Brain pericyte (primary cell): ENCODE data around the gene LRRC8D.
A peak's percentile ranks its signal among the peaks of the same experiment; 100 is the strongest.
"Not testable (repeated sequence)": the region's sequence is repeated elsewhere in the genome, so short reads cannot be mapped to it uniquely, and the experiment has no call there.

Source experiments
- DNase-seq: peaks from one replicate; pipeline ENCODE4 v3.0.0-alpha.2; 2012; ENCODE audit warnings: low read depth, low spot score

LRRC8D gene

DNA sequence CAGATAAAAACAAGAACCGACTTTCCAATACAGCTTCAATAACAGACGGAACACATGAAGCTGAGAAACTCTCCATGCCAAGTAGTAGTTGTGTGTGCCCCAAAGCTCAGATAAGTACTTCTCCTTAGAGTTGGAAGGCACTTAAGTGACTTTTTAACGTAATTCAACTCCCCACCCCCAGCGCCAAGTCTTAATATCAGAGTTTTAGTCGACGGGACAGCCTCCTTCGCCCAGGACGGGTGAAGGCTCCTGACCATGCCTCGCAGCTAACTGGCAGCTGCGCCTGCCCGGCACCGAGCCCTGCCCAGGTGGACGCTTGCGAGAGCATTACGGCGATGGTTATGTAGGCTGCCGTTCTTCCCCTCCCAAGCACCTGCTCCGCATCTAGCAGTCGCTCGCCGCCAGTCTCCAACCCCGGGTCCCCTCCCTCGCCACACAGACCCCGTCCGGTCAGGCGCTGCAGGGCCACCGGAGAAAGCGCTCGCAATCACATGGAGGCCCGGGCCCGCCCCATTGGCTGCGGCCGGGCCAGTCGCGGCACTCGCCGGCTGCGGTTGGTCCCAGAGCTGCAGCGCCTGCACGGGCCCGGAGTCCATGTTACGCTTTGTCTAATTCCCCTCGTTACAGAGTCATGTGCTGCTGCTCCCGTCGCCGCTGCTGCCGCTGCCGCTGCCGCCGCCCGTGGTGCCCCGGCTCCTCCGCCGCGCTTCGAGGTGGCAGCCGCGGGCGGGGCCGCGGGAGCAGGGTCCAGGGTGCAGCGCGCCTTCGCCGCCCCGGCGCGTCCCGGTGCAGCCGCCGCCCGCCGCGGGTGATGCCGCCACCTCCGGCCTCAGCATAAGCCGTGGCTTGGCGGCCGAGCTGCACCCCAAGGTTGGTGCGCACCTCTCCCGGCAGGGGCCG is at the start of gene LRRC8D:
TSS of gene LRRC8D (plus strand) at position 611 of the 900 bp plus-strand sequence. CDS start 112,037 bp downstream, outside the sequence.
- DNase-seq: no peak

DNA sequence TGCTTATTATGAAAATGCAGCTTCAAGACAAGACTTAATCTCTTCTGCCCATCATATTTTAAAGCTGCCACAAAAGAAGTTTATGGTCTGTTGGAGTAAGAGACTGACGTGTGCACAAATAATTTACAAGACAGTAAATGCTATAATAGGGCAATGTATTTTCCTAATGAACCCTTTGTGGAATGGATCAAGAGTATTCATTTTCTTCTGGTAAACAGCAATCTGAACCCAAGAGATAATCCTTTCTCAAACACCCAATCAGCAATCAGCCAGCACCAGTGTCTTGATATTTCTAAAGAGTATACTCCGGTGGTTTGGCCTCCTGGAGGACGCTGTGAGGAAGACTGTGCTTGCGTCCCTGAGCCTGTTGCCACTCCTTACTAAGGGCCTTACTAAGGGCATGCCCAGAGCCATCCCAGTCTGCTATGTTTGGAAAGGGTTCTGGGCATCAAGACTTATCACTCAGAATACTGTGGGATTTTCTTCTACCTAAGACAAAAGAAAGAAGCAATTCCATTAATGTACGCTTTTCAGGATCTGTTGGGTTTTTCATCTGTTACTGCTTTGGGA is 48.8 kb upstream of the LRRC8D start:
- no peak for DNase-seq

DNA sequence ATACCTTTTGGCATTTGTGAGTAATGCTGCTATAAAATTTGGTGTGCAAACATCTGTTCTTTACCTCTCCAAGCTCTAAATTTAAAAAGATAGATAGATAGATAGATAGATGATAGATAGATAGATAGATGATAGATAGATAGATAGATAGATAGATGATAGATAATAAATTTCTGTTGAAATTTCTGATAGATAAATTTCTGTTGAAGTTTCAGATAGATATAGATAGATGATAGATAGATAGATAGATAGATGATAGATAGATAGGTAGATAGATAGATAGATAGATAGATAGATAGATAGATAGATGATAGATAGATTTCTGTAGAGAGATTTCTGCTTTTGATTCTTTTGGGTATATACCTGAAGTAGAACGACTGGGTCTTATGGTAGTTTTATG is 44.7 kb upstream of the LRRC8D start:
- DNase-seq: not testable (repeated sequence)

DNA sequence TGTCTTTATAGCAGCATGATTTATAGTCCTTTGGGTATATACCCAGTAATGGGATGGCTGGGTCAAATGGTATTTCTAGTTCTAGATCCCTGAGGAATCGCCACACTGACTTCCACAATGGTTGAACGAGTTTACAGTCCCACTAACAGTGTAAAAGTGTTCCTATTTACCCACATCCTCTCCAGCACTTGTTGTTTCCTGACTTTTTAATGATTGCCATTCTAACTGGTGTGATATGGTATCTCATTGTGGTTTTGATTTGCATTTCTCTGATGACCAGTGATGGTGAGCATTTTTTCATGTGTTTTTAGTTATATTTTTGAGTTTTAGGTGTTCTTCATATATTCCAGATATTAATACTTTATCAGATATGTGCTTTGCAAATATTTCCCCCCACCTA is 43.6 kb upstream of the LRRC8D start:
- not testable (repeated sequence) for DNase-seq

DNA sequence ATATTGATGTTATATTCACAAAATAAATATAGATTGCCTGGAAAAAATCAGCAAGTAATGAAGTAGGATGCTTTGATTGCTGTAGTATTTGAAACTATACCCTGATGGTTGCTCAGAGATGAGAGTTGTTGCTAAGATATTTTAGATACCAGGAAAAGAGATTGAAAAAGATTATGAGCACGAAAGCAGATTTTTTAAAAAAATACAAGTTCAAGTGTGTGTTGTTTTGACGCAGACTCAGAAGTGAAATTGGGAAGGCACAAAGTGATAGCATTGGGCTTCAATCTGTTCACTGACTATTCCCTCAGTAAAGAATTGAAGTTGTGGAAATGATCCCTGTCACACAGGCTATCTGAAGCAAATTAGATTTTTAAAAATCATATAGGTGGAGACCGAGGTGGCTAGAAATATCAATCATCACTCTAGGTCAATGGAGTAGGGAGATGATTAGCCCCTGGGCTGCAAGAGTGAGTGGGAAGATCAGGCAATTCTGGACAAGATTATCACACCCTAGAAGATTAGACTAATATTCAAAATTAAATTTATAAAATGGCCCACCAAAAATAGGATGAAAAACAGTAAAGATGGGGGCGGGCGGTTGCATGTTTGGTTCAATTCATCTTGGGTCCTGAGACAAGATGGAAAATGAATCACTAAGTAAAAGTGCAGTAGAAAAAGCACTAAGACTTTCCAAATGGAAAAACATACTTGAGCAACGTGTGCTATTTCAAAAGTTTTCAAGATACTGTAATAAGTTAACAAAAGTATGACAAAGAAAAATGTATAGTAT is 41.5 kb upstream of the LRRC8D start:
- no peak for DNase-seq

DNA sequence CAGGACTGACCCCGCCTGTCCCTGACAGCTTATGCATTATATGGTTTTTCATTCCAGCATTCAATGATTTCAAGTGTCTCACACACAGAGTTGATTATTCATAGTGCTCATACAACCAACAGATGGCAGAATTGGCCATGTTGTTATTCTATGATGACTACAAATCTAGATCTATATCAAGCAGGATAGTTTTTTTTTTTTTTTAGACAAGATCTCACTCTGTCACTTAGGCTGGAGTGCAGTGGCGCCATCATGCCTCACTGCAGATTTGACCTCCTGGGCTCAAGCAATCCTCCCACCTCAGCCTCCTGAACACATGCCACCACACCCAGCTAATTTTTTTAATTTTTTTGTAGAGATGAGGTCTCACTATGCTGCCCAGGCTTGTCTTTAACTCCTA is 40.1 kb upstream of the LRRC8D start:
- no peak for DNase-seq

DNA sequence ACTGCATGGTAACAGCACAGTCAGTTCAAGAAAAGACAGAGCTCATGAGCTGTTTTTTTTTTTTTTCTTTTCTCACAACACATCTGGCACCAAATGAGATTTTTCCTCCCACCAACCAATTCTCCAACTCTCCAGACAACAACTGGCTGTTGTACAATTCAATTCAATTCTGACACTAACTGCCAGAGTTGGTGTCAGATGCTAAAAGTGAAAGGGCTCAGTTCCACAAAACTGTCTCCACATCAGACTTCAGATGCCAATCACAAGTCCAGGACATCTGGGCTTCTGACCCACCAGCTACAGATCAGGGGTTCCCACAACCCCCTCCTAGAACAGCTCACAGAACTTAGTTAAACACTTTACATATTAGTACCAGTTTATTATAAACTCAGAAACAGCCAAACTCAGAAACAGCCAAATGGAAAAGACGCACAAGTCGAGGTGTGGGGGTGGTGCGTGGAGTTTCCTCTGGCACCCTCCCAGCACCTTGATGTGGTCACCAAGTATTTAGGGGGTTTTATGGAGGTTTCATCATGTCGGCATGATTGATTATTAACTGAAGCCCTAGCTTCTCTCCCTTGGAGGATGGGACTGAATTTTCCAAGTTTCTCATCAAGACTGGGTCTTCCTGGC is 39.2 kb upstream of the LRRC8D start:
- no peak for DNase-seq

DNA sequence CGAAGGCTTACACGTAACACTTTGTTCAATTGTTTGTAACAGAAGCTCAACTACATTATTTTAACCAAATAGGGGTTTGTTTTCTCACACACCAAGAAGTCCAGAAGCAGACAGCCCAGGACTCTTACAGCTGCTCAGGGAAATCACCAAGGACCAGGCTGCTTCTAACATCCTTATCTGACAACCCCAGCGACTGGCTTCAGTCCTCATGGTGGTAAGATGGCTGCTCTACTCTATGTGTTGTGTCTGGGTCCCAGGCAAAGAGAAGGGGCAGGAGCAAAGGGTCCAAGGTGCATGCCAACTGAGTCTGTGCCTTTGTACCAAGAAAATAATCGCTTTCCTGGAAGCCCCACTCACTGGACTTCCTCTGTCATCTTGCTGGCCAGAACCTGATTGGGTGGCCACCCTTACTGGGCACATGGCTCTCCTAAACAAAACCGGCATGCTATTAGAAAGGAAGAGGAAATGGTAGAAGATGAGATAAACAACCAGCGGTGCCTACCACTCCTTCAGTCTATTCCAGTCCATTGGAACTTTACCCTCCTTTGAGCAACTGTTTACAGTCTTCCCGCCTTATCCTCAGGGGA is 34.1 kb upstream of the LRRC8D start:
- no peak for DNase-seq

DNA sequence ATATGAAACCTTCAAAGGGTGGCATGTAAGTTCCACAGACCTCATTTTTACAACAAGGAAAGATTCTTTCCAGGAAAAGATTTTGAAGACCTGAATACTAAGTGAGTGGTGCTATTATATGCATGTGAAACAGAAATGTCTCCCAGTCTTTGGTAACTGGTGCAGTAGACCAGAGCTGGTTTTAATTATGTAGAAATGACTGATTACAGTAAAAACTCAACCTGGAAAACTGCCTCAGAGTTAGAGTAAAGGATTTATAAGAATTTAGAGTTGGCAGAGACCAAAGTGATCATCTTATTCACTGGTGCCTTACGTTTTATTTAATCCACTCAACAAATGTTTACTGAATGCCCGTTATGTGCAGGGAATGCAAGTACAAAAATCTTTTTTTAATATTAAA is 30.2 kb upstream of the LRRC8D start:
- no peak for DNase-seq

DNA sequence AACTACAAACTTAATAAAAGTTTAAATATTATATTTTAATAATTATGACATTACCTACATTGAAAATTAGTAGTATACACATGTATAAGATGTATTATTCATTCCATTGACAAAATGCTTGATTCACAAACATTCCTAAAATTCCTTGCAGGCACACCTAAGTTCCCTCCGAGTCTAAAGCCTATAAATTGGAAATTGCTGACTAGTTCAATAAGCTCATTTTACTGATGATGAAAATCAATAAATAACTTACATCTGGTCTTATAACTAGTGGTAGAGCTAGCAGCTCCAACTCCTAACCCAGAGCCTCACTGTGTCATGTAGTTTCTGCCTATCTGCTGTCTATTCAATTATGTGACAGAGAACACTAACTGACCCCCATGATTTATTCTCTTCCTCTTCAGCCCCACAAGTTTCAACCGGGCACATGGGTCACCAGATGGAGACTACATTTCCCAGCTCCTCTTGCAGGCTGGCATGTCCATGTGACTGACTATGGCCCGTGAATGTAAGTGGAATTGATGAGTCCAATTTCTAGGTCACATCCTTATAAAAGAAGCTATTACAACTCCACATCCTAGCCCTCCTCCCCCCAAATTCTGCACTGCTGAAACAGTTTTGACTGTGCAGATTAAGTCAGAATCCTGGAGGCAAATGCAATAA is 29.6 kb upstream of the LRRC8D start:
- DNase-seq: no peak

DNA sequence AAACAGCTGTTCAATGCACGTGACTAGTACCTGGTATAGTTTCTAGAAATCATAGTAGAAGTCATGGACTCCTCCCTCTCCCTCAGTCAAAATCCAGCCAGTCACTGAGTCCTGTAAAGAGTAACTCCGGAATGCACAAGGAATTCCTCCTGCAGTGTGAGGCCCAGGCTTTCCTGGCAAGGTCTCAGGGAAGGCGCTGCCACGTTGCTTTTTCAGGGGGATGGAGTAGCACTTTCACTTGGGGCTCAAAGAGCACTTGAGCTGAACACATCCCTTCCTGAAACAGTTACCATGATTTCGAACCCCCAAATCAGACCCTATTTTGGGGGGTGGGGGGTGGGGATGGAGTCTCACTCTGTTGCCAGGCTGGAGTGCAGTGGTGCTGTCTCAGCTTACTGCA is 26.4 kb upstream of the LRRC8D start:
- no peak for DNase-seq

DNA sequence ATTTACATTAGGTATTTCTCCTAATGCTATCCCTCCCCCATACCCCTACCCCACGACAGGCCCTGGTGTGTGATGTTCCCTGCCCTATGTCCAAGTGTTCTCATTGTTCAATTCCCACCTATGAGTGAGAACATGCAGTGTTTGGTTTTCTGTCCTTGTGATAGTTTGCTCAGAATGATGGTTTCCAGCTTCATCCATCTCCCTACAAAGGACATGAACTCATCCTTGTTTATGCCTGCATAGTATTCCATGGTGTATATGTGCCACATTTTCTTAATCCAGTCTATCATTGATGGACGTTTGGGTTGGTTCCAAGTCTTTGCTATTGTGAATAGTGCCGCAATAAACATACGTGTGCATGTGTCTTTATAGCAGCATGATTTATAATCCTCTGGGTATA is 25.3 kb upstream of the LRRC8D start:
- DNase-seq: not testable (repeated sequence)

DNA sequence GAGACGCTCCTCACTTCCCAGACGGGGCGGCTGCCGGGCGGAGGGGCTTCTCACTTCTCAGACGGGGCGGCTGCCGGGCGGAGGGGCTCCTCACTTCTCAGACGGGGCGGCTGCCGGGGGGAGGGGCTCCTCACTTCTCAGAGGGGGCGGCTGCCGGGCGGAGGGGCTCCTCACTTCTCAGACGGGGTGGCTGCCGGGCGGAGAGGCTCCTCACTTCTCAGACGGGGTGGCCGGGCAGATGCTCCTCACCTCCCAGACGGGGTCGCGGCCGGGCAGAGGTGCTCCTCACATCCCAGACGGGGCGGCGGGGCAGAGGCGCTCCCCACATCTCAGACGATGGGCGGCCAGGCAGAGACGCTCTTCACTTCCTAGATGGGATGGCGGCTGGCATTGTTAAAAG is 23.0 kb upstream of the LRRC8D start:
- not testable (repeated sequence) for DNase-seq

DNA sequence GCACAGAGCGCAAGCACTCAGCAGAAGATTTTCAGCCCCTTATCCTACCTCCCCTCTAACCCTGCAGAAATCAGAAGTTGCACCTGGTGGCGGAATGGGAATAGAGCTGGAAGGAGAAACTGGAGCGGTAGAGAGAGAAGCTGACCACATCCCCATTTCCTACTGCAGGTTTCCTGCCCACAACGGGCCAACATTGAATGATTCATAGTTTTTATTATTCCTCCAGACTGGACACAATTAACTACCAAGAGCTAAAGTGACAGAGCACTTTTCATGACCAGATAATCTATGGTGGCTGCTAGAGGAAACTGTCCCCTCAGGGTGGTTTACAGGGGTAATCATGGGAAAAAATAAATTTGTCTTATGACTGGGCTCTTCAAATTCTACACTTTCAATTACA is 21.3 kb upstream of the LRRC8D start:
- DNase-seq: no peak

DNA sequence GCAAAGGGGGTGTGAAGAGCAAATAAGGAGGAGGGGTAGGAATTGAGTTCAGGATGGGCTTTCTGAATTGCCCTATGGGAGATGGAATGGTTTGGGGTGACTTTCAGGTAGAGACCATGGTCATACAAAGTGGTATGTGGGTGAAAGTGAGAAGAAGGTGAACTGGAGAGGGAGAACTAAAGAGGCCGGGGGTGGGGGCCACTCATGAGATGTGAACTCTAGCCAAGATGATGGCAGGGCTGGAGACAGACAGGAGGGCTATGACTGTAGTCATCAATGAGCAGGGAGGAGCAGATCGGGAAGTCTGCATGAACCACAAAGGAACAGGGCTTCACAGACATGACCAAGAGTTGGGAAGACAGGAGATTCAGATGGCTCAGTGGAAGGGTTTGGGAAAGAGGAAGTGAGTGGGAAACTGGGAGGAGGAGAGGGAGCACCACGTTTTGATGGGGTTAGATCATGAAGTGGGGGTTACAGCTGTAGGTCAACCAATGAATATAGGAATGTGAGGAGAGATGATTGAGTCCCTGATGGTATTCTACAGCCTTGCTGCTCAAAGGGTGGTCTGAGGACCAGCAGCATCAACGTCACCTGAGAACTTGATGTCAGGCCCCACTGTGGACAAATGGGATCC is 20.7 kb upstream of the LRRC8D start:
- no peak for DNase-seq

DNA sequence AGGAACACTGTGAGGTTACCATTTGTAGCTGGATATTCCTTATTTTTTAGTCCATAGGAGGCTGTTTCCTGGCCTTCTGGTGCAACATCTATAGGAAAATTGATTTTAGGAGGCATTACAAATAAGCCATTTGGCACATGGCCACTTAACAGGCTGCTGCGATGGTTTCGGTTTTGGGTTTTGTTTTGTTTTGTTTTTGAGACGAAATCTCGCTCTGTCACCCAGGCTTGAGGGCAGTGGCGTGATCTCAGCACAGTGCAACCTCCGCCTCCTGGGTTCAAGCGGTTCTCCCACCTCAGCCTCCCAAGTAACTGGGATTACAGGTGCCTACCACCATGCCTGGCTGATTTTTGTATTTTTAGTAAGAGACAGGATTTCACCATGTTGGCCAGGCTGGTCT is 20.1 kb upstream of the LRRC8D start:
- no peak for DNase-seq

DNA sequence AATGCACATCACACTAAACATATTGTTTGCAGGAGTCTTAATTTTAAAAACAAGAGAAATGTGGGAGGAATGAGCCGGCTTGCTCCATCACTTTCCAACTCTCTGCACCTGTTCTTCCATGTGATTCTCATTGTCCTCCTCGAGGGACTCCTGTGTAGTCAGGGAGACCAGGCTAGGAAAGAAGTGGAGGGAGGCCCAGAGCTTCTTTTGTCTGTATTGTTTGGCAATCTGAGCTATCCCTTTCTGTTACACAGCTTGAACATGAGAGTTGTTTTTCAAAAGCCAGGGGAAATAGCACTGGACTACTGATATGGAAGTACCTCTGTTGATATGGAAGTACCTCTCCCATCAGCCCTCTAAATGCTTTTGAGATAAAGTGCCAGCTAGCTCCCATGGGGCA is 18.8 kb upstream of the LRRC8D start:
- DNase-seq: no peak

DNA sequence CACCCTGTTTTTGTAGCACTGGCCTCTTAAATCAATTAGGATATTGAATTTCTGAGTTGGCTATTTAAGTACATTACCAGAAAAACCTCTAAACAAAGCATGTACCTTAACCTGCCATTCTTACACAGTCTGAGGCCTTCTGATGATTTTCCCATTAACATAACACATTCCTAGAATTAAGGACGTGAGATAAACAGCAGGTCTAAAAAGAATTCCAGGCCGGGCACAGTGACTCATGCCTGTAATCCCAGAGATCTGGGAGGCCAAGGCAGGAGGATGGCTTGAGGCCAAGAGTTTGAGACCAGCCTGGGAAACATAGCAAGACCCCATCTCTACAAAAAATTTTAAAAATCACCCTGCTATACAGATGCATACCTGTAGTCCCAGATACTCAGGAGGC is 18.0 kb upstream of the LRRC8D start:
- no peak for DNase-seq

DNA sequence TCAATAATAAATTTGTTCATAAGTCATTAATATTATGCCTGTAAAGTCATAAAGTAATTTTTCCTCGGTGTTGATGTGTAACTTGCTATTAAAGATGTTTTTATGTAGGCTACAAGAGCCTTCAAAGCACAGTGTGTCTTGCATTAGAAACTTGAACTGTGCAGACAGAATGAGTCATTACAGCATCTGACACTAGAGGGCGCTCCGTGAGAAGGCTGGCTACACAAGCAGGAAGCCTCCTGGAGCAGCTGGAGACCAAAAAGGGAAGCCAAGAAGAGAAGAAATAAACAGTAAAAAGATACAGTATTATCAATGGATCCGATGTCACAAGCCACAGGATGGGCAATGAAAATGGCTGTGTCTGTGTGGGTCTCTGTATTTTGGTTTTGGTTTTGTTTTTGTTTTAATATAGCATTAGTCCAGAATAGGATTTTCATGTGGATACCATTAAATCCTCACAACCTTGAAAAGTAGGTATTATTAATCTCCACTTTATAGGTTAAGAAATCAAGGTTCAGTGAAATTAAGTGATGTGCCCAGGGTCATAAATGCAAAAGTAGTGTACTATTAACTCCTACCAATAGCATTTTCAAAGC is 16.1 kb upstream of the LRRC8D start:
- DNase-seq: peak; percentile 59

DNA sequence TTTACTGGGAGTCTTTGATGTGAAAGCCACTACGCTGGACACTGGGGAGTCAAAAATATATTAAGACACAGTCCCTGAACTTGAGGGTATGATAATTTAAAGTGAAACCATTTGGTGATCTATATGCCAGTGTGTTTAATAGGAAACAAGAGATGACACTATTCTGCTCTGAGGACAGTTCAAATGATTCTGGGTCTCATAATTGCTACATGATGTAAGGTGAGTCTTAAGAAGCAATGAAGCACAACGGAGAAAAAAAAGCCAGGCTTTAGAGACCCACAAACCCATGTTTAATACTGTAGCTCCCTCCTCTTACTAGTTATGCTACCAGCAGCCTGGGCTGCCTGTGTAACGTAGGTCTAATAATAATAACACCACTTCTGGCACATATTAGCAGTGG is 14.2 kb upstream of the LRRC8D start:
- no peak for DNase-seq
